Calu3 (cell line): Measurements from ENCODE around the gene SLC8A2. TPM values are rescaled to one million over a fixed set of nuclear protein-coding genes. Genes with fewer than 3 reads are reported as not detected.
"Not testable (repeated sequence)": the region's sequence is repeated elsewhere in the genome, so short reads cannot be mapped to it uniquely, and the experiment has no call there.

Source experiments
- BruUV-seq: library from RNA; stranded (reverse); fragments of 400-500 nt; replicated peaks from 2 replicates; lab custom pipeline; 2021; lab: Mats Ljungman, UMichigan
- CTCF ChIA-PET: fragments of 300-600 bp; sonication (Branson Sonifier 250); formaldehyde crosslinking; loops from one replicate; lab custom pipeline; 2022; ENCODE audit warnings: antibody characterized with exemption; lab: Charles Lee
- DNase-seq: peaks from one replicate; pipeline ENCODE4 v3.0.0; 2022
- H3K27ac Mint-ChIP-seq: one replicate; pipeline ENCODE4 v1.8.0; 2022; ENCODE audit warnings: mixed read lengths; ENCODE audit not compliant: unreplicated experiment
- H3K27me3 Mint-ChIP-seq: one replicate; pipeline ENCODE4 v1.8.0; 2022; ENCODE audit warnings: mixed read lengths; ENCODE audit not compliant: unreplicated experiment
- H3K36me3 Mint-ChIP-seq: one replicate; pipeline ENCODE4 v1.8.0; 2022; ENCODE audit warnings: mild to moderate bottlenecking, moderate library complexity, mixed read lengths; ENCODE audit not compliant: insufficient read depth, unreplicated experiment
- H3K4me1 Mint-ChIP-seq: one replicate; pipeline ENCODE4 v1.8.0; 2022; ENCODE audit warnings: mild to moderate bottlenecking, low read depth, mixed read lengths; ENCODE audit not compliant: unreplicated experiment
- H3K4me3 Mint-ChIP-seq: one replicate; pipeline ENCODE4 v1.8.0; 2022; ENCODE audit warnings: mild to moderate bottlenecking, low read depth, moderate library complexity, mixed read lengths; ENCODE audit not compliant: unreplicated experiment
- H3K9me3 Mint-ChIP-seq: one replicate; pipeline ENCODE4 v1.8.0; 2022; ENCODE audit warnings: low read depth, mixed read lengths; ENCODE audit not compliant: unreplicated experiment
- CTCF ChIP-seq: fragments of 200-600 bp; IDR thresholded peaks from one replicate; pipeline ENCODE4 v1.8.0; 2022; ENCODE audit warnings: antibody characterized with exemption; ENCODE audit not compliant: unreplicated experiment
- intact Hi-C: fragments of 100-400 bp; cut with micrococcal nuclease; formaldehyde crosslinking; loops from one replicate; pipeline ENCODE4 v1.10.0; 2022; ENCODE audit not compliant: unreplicated experiment
- total RNA-seq: library from RNA; stranded (reverse); gene quantifications from 2 replicates; pipeline ENCODE4 v1.2.3, GENCODE V29; 2022

SLC8A2 gene
- total RNA-seq, 1 experiment from 2014 or later = 0.33 TPM

- Mint-ChIP-seq H3K4me1 (no peaks in the 10 kb centered on the region), H3K36me3 (peaks cover 13% of the 10 kb centered on the region), H3K27ac (no peak overlapping the region), H3K9me3 (no peaks in the 10 kb centered on the region), H3K4me3 (no peak overlapping the region), H3K27me3 (peaks cover 53% of the 10 kb centered on the region)
- intact Hi-C loops = no loop called here
- CTCF ChIA-PET = interaction anchor here (0.6 to 1.0 kb wide), 2 partner anchors 44 to 84 kb away, joined by 4 read pairs; no protein-coding TSS in a partner anchor
- TF ChIP-seq CTCF = no peak
- no TSS peak for BruUV-seq
- no peak for DNase-seq
These were observed 82.5 kb downstream of the SLC8A2 start for GRCh38 chr19:47389150-47389556.

- H3K27ac Mint-ChIP-seq, intact Hi-C loops, H3K4me3 Mint-ChIP-seq, H3K9me3 Mint-ChIP-seq, BruUV-seq, DNase-seq, H3K4me1 Mint-ChIP-seq: not testable (repeated sequence)
- H3K27me3 Mint-ChIP-seq = peaks cover 49% of the 10 kb centered on the region
- H3K36me3 Mint-ChIP-seq = peaks cover 16% of the 10 kb centered on the region
- CTCF ChIA-PET = interaction anchor here (0.6 to 1.0 kb wide), 2 partner anchors 84 to 125 kb away, joined by 3 to 4 read pairs; no protein-coding TSS in a partner anchor
These were observed 83.0 kb downstream of the SLC8A2 start for GRCh38 chr19:47388721-47389120.

- intact Hi-C loops, H3K4me1 Mint-ChIP-seq, CTCF ChIA-PET, H3K27ac Mint-ChIP-seq, BruUV-seq, H3K4me3 Mint-ChIP-seq, H3K9me3 Mint-ChIP-seq, DNase-seq: not testable (repeated sequence)
- peaks cover 27% of the 10 kb centered on the region for H3K36me3 Mint-ChIP-seq
- H3K27me3 Mint-ChIP-seq = peaks cover 38% of the 10 kb centered on the region
These were observed 84.1 kb downstream of the SLC8A2 start for GRCh38 chr19:47387623-47388022.

GRCh38 chr19:47386582-47386981, 85.1 kb downstream of the SLC8A2 start:
- H3K27ac Mint-ChIP-seq, BruUV-seq, H3K4me3 Mint-ChIP-seq, H3K4me1 Mint-ChIP-seq, intact Hi-C loops, H3K9me3 Mint-ChIP-seq, DNase-seq: not testable (repeated sequence)
- H3K36me3 Mint-ChIP-seq = peaks cover 35% of the 10 kb centered on the region
- H3K27me3 Mint-ChIP-seq = peaks cover 35% of the 10 kb centered on the region
- CTCF ChIA-PET = interaction anchor here (0.7 kb wide), 1 partner anchor 290 kb away, joined by 8 read pairs; no protein-coding TSS in a partner anchor

GRCh38 chr19:47384533-47384932, 87.2 kb downstream of the SLC8A2 start:
- peaks cover 51% of the 10 kb centered on the region for H3K36me3 Mint-ChIP-seq
- DNase-seq, H3K4me3 Mint-ChIP-seq, H3K4me1 Mint-ChIP-seq, H3K9me3 Mint-ChIP-seq, BruUV-seq, CTCF ChIA-PET, H3K27ac Mint-ChIP-seq, intact Hi-C loops: not testable (repeated sequence)
- H3K27me3 Mint-ChIP-seq = peaks cover 19% of the 10 kb centered on the region

- CTCF ChIA-PET = interaction anchor here (0.7 kb wide), 1 partner anchor 90 kb away, joined by 5 read pairs; no protein-coding TSS in a partner anchor
- H3K9me3 Mint-ChIP-seq, H3K4me3 Mint-ChIP-seq, BruUV-seq, DNase-seq, intact Hi-C loops, H3K4me1 Mint-ChIP-seq: not testable (repeated sequence)
- peaks cover 56% of the 10 kb centered on the region for H3K36me3 Mint-ChIP-seq
- peak overlapping the region; percentile 15 for H3K27ac Mint-ChIP-seq
- peaks cover 15% of the 10 kb centered on the region for H3K27me3 Mint-ChIP-seq
These were observed 87.8 kb downstream of the SLC8A2 start for GRCh38 chr19:47383890-47384289.
